ENCODE data around the gene AMOT. TPM values are rescaled to one million over a fixed set of nuclear protein-coding genes. Genes with fewer than 3 reads are reported as not detected.

Gene AMOT
- total RNA-seq = 1 to 10 TPM; 4.6 to 6.8 TPM

GRCh38 chrX:112840382-112841113 lies at the start of gene AMOT:
Gene AMOT (minus strand): TSS chrX:112840831. CDS start chrX:112823126, 17,705 bp downstream.
- Histone ChIP-seq H3K27ac (peak within 1 kb of the TSS; percentile 67 to 82), H3K4me3 (peak within 1 kb of the TSS; percentile 55 to 66), H3K27me3 (peaks cover 0 to 5% of the 10 kb centered on the region in 2 donors), H3K9me3 (no peaks in the 10 kb centered on the region), H3K36me3 (no peaks in the 10 kb centered on the region), H3K4me1 (no peaks in the 10 kb centered on the region)
- DNase-seq (ENCODE audit: low spot score) = peak; percentile 61
- no peak for TF ChIP-seq CTCF (IDR thresholded peaks at IDR 0.05)

- no peaks in the 10 kb centered on the region for H3K36me3 ChIP-seq
- no peak overlapping the region for H3K27ac ChIP-seq
- no peak for DNase-seq (ENCODE audit: low spot score)
- H3K4me3 ChIP-seq = no peak overlapping the region
- TF ChIP-seq CTCF (IDR thresholded peaks at IDR 0.05) = no peak
- no peaks in the 10 kb centered on the region for H3K4me1 ChIP-seq
- no peaks in the 10 kb centered on the region for H3K27me3 ChIP-seq
- no peaks in the 10 kb centered on the region for H3K9me3 ChIP-seq
These were observed 48.8 kb upstream of the AMOT start for GRCh38 chrX:112889400-112889799.

- no peak overlapping the region for H3K27ac ChIP-seq
- no peaks in the 10 kb centered on the region for H3K9me3 ChIP-seq
- H3K4me3 ChIP-seq = no peak overlapping the region
- TF ChIP-seq CTCF (IDR thresholded peaks at IDR 0.05) = no peak
- DNase-seq (ENCODE audit: low spot score) = no peak
- no peaks in the 10 kb centered on the region for H3K36me3 ChIP-seq
- H3K4me1 ChIP-seq = no peaks in the 10 kb centered on the region
- H3K27me3 ChIP-seq = no peaks in the 10 kb centered on the region
These were observed 48.3 kb upstream of the AMOT start for GRCh38 chrX:112888916-112889315.

- Histone ChIP-seq H3K4me3 (no peak overlapping the region), H3K27ac (no peak overlapping the region), H3K27me3 (no peaks in the 10 kb centered on the region), H3K4me1 (no peaks in the 10 kb centered on the region), H3K9me3 (peaks cover 0 to 8% of the 10 kb centered on the region in 2 donors), H3K36me3 (no peaks in the 10 kb centered on the region)
- no peak for TF ChIP-seq CTCF (IDR thresholded peaks at IDR 0.05)
- no peak for DNase-seq (ENCODE audit: low spot score)
These were observed 37.1 kb upstream of the AMOT start for GRCh38 chrX:112877771-112878173.

GRCh38 chrX:112874614-112875013 lies 34.0 kb upstream of the AMOT start:
- no peaks in the 10 kb centered on the region for H3K36me3 ChIP-seq
- H3K27me3 ChIP-seq = no peaks in the 10 kb centered on the region
- no peaks in the 10 kb centered on the region for H3K4me1 ChIP-seq

More at GRCh38 chrX:112874614-112875013, 34.0 kb upstream of the AMOT start:
- no peak for DNase-seq (ENCODE audit: low spot score)
- Histone ChIP-seq H3K9me3 (peaks cover 0 to 3% of the 10 kb centered on the region in 2 donors), H3K27ac (no peak overlapping the region), H3K4me3 (no peak overlapping the region)
- no peak for TF ChIP-seq CTCF (IDR thresholded peaks at IDR 0.05)

Measured in right atrium auricular region (tissue), 2 donors.